ENCODE results near the gene TMEM175.
A peak's percentile ranks its signal among the peaks of the same experiment; 100 is the strongest.

Gene TMEM175

GRCh38 chr4:992297-993110, 60.2 kb downstream of the TMEM175 start:
- peak; percentile 3 for DNase-seq

DNA sequence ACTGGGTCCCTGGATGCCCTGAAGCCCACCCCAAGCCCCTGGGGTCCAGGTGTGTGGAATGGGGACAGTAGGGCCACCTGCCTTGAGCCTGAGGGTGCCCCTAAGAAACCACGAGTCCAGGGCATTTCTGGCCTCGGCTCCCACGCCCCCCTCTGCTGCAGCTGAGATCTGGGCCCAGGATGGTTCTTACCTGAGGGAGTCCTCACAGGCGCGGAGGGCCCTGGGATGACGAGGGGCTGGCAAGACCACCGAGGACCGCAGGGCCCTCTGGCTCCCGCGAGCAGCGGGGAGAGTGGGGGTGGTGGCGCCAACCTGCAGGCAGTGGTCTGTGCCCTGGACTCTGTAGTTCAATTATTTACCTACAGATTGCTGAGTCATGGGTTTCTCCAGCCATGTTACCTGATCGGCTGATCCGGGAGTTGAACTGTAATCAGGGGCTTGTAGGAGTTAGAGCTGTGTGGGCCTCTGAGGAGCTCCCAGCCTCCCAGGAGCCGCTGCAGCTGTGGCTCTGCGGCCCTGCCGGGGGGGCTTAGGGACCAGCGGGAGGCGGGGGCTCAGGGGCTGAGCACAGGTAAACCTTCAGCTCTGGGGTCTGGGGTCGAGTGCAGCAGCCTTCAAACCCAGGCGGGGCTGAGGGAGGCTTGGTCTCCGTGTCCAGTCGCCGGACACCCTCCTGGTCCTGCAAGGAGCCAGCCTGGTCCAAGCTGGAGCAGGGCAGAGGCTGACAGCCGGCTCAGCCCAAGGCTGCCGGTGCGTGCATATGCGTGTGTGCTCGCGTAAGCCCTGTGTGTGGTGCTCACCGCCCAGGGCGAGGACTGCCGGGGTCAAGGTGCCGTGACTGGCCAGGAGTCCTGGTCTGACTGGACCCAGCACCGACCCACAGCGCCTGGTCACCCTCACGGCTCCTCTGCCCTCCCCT, 61.1 kb downstream of the TMEM175 start, which contains the start of gene SLC26A1:
TSS of gene SLC26A1 (minus strand) at position 294 of the 919 bp plus-strand sequence. CDS start 1,701 bp downstream, outside the sequence.
- DNase-seq = peak; percentile 26

DNA sequence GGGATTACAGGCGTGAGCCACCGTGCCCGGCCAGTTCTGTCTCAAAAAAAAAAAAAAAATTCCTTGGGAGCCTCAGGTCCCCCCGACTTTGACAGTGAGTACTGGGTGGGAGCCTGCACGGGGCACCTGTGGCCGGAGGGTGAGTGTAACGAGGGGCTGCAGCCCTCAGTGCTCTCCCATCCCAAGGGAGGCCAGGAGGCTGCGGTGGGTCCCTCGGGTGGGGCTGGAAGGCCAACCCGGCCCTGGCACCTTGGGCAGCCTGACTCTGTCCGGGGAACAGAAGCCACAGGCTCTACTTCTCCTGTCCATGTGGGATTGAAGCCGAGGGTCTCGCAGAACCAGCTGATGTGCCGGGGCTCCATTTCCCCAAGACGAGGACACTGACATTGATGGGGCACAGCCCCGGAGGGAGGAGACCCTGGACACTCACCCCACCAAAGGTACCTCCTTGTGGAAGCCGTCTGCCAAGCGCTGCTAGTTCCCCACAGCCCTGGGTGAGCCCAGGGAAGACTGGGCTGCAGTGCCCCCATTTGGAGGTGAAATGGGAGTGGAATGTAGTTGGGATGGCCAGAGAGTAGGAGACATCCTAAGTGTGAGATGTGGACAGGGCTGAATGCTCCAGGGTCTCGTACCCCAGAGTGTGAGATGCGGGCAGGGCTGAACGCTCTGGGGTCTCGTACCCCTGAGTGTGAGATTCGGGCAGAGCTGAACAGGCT, 63.2 kb downstream of the TMEM175 start:
- peak; percentile 43 for DNase-seq

DNA sequence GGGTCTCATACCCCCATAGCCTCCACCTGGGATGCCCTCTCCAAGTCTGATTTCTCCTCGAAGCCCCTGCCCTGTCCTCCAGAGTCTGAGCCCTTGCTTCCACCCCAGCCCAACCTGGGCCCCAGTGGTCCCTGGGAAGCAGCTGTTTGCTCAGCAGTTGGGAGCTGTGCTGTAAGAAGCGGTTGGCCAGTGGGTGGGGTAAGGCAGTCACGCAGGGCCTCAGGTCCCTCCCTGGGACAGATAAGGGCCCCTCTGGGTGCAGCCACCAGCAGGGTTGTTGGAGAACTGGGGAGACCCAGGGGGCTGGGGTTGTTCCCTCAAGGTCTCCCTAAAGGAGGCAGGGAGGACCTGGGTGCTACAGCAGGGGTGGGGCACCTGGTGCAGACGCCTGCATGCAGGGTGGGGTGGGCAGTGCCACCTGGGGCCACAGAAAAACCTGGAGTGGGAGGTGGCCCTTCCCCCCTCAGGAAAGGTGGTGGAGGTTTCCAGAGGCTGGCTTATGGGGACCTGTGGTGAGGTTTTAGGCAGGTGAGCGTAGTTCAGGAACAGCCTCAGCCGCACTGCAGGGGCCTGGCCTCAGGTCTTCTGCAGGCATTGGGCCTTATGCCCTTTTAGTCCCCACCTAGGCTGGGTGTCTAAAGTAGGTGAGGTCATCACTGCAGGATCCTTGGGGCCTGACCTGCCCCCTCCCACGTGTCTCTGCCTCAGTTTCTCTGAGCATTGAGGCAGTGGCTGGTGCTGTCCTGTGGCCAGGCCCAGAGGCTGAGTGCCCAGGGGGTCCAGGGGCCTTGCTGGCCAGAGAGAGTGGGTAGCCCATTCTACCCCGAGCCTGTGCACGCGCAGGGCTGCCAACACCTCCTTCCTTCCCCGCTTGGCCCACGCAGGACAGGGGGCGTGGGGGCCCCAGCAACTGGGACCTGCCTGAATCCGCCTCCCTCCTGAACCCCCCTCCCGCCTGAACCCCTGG, 64.1 kb downstream of the TMEM175 start:
- DNase-seq = peak; percentile 95

GRCh38 chr4:996997-997374, 64.7 kb downstream of the TMEM175 start:
- no peak for DNase-seq

GRCh38 chr4:997375-998071, 65.3 kb downstream of the TMEM175 start:
- peak; percentile 72 for DNase-seq

DNA sequence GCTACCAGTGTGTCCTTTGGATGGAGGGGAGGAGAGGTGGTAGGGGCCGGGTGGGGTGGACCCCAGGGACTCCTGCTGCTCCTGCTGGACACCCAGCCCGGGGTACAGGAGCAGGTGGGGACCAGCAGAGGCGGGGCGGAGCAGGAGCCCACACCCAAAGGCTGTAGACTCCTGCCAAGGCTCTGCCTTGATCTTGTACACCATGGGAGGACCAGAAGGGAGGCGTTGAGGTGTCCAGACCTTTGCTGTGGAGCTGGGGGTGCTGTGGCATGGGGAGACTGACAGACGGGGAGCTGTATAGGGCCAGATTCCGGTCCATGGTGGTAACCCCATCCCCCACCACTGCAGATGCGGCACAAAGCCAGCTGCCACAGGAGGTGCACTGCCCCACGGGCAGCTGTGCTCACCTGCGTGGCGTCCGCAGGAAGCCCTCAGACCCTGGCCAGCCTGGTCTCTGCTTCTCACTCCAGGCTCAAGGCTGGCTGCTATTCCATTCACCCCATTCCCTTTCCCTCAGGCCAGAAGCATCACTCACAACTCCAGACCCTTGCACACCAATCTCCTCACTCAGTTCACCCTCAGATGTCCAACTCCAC, 65.9 kb downstream of the TMEM175 start:
- peak; percentile 63 for DNase-seq

DNA sequence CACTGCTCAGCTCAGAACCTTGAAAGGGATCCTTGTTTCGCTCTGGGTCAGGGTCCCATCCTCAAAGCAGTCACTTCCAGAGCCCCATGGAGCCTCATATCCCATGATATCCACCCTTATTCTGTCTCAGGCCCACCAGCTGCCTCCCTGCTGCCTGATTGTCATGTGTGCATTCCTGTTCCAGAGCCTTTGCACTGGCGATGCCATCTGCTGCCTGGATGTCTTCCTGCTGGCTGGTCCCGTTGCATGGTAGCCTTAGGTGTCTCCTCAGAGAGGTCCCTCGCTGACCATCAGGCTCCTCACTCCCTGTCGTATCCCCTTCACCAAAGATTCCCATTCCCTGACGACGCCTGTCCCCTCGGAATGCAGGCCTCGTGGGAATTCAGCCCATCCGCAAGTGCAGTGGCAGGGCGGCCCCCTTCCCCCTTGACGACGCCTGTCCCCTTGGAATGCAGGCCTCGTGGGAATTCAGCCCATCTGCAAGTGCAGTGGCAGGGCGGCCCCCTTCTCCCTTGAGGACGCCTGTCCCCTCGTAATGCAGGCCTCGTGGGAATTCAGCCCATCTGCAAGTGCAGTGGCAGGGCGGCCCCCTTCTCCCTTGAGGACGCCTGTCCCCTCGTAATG, 67.1 kb downstream of the TMEM175 start:
- peak; percentile 31 for DNase-seq

DNA sequence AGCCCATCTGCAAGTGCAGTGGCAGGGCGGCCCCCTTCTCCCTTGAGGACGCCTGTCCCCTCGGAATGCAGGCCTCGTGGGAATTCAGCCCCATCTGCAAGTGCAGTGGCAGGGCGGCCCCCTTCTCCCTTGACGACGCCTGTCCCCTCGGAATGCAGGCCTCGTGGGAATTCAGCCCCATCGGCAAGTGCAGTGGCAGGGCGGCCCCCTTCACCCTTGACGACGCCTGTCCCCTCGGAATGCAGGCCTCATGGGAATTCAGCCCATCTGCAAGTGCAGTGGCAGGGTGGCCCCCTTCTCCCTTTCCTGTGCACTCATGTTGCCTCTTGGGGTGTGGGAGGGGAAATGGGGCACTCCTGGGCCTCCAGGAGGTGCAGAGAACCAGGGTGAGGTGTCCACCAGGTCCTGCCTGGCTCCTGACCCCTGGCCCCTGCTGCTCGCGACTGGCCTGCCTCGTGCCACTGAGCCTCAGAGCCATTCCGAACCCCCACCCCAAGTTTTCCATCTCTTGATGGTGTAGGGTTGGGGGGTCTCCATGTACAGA, 67.7 kb downstream of the TMEM175 start:
- DNase-seq = no peak

- DNase-seq = no peak
Measured at GRCh38 chr4:1000686-1001260, 68.5 kb downstream of the TMEM175 start.

GRCh38 chr4:1001561-1002130, 69.4 kb downstream of the TMEM175 start:
- DNase-seq = no peak

GRCh38 chr4:1002131-1002630, 69.9 kb downstream of the TMEM175 start:
- peak; percentile 48 for DNase-seq

DNA sequence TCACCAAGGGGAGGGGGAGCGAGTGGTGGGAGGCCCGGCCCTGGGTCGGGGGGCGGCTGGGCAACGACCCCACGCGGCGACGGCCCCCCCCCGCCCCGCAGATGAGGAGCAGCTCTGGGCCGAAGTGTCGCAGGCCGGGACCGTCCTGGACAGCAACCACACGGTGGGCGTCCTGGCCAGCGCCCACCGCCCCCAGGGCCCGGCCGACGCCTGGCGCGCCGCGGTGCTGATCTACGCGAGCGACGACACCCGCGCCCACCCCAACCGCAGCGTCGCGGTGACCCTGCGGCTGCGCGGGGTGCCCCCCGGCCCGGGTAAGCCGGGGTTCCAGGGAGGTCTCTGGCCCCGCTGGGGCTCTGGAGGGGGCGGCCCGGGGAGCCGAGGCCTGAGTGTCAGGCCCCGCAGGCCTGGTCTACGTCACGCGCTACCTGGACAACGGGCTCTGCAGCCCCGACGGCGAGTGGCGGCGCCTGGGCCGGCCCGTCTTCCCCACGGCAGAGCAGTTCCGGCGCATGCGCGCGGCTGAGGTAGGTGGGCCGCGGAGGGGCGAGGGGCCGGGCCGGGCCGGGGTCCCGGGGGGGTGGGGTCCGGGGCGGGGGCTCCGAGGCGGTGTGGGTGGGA, 70.5 kb downstream of the TMEM175 start:
- DNase-seq = no peak

DNA sequence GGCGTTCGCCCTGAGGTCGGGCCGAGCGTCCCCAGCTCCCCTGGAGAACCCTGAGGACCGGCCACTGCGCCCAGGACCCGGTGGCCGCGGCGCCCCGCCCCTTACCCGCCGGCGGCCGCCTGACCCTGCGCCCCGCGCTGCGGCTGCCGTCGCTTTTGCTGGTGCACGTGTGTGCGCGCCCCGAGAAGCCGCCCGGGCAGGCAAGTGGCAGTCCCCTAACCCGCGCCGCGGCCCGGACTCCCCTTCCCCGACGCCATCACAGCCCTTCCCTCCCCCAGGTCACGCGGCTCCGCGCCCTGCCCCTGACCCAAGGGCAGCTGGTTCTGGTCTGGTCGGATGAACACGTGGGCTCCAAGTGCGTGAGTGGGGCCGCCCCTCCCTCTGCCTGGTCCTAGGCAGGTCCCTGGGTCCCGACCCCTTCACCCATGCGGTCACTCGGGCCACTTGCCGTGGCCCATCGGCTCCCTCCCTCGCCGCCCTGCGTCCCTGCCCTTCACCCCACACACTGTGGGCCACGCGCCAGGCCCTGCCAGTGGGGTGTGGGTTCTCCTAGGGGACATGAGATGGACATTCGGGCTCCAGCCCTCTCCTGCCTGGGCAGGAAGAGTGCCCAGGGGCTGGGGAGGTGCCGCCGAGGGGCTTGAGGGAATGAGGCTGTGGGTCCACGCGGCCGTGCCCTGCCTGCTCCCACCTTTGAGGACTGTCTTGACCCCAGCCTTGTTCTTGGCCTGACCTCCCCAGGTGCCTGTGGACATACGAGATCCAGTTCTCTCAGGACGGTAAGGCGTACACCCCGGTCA, 71.2 kb downstream of the TMEM175 start:
- no peak for DNase-seq

GRCh38 chr4:1004071-1004418, 71.8 kb downstream of the TMEM175 start:
- DNase-seq = no peak

- DNase-seq = no peak
Measured at GRCh38 chr4:1004557-1005485, 72.6 kb downstream of the TMEM175 start.

DNA sequence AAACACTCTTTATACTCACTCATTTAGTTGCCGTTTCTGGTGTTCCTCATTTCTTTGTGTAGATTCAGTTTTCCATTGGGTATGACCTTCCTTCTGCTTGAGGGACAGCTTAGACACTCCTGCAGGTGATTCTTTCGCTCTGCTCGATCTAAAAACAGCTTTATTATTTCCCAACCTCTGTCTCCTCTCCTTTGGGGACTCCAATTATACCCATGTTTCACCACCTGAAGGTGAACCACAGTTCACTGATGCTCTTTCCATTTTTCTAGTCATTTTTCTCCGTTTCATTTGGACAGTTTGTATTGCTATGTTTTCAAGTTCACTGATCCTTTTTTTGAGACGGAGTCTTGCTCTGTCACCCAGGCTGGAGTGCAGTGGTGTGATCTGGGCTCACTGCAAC, 74.6 kb downstream of the TMEM175 start:
- DNase-seq = no peak
